GM15510 (cell line): ENCODE measurements around the gene PI4KB.

Experiments
- POLR2A ChIP-seq: IDR thresholded peaks from 3 replicates; pipeline ENCODE4 v1.6.1; 2011; ENCODE audit warnings: borderline replicate concordance; ENCODE audit not compliant: insufficient read length; ENCODE audit errors: extremely low read depth

Gene PI4KB

GRCh38 chr1:151327223-151327902 lies at the start of gene PI4KB:
PI4KB (minus strand) TSS chr1:151327416; CDS start chr1:151316481, 10,935 bp downstream.
- peak; percentile 64 for TF ChIP-seq POLR2A

GRCh38 chr1:151373196-151373595 lies 46.0 kb upstream of the PI4KB start:
- TF ChIP-seq POLR2A, result no peak

- TF ChIP-seq POLR2A, result no peak
Measured at GRCh38 chr1:151372058-151372934, 45.1 kb upstream of the PI4KB start, which contains the start of gene SELENBP1. SELENBP1 (minus strand) TSS chr1:151372705; CDS start chr1:151372641, 64 bp downstream.

GRCh38 chr1:151371370-151372057 lies 44.3 kb upstream of the PI4KB start:
- TF ChIP-seq POLR2A, result no peak

- no peak for TF ChIP-seq POLR2A
Measured at GRCh38 chr1:151370211-151370911, 43.1 kb upstream of the PI4KB start.

- no peak for TF ChIP-seq POLR2A
Measured at GRCh38 chr1:151369621-151370048, 42.4 kb upstream of the PI4KB start.

- TF ChIP-seq POLR2A, result no peak
Measured at GRCh38 chr1:151369302-151369610, 42.0 kb upstream of the PI4KB start.

GRCh38 chr1:151368393-151369301 lies 41.4 kb upstream of the PI4KB start:
- no peak for TF ChIP-seq POLR2A

- TF ChIP-seq POLR2A, result no peak
Measured at GRCh38 chr1:151367658-151368392, 40.6 kb upstream of the PI4KB start.

GRCh38 chr1:151364996-151365395 lies 37.8 kb upstream of the PI4KB start:
- TF ChIP-seq POLR2A, result no peak

- no peak for TF ChIP-seq POLR2A
Measured at GRCh38 chr1:151362308-151363155, 35.3 kb upstream of the PI4KB start.

GRCh38 chr1:151361883-151362282 lies 34.7 kb upstream of the PI4KB start:
- no peak for TF ChIP-seq POLR2A
